Gastrocnemius medialis (tissue), 4 donors: Measurements from ENCODE around the gene DTD1. TPM values are rescaled to one million over a fixed set of nuclear protein-coding genes. Genes with fewer than 3 reads are reported as not detected.

ENCODE experiments used
- ATAC-seq, 2 donors: fragments of 150-250 bp; one replicate each; pipeline ENCODE4 v1.9.1; 2016
- DNase-seq, 2 donors: peaks; one replicate each; pipeline ENCODE4 v3.0.0-alpha.2; 2019
- H3K27ac ChIP-seq, 4 donors: fragments of 200-600 bp; sonication (generic); 1 replicate in 1 of 4; 2 replicates in 3 of 4; pipeline ENCODE4 v1.5.1; 2016 to 2018; ENCODE audit warnings: mild to moderate bottlenecking in 2 of 4, moderate library complexity in 1 of 4
- H3K27me3 ChIP-seq, 3 donors: fragments of 200-600 bp; sonication (generic) in 2 of 3; 1 replicate in 1 of 3; 2 replicates in 2 of 3; pipeline versions ENCODE4 v1.5.1 to v1.6.0; 2016 to 2019; ENCODE audit warnings: mild to moderate bottlenecking in 1 of 3, moderate library complexity in 1 of 3
- H3K36me3 ChIP-seq, 2 donors: fragments of 200-600 bp; sonication (generic) in 1 of 2; one replicate each; pipeline ENCODE4 v1.5.1; 2017 to 2018
- H3K4me1 ChIP-seq, 2 donors: fragments of 200-600 bp; sonication (generic) in 1 of 2; one replicate each; pipeline ENCODE4 v1.5.1; 2016 to 2017; ENCODE audit warnings: mild to moderate bottlenecking in 2 of 2
- H3K4me3 ChIP-seq, 4 donors: fragments of 200-600 bp; sonication (generic) in 3 of 4; 1 replicate in 1 of 4; 2 replicates in 3 of 4; pipeline ENCODE4 v1.5.1; 2016 to 2019; ENCODE audit warnings: mild to moderate bottlenecking in 2 of 4
- H3K9me3 ChIP-seq, 3 donors: fragments of 200-600 bp; sonication (generic) in 2 of 3; 1 replicate in 1 of 3; 2 replicates in 2 of 3; pipeline ENCODE4 v1.5.1; 2016 to 2019
- POLR2A ChIP-seq, 2 donors: fragments of 450-650 bp; IDR thresholded peaks; one replicate each; pipeline ENCODE4 v1.6.1; 2017; ENCODE audit warnings: antibody characterized with exemption in 2 of 2, mild to moderate bottlenecking in 2 of 2, moderate library complexity in 2 of 2
- in situ Hi-C, 4 donors: fragments of 200-750 bp; cut with MboI; loops; one replicate each; pipeline versions ENCODE4 v1.15.0 to v1.8.0; 2017; ENCODE audit warnings: low sequenced_read_pairs in 4 of 4
- intact Hi-C: fragments of 100-400 bp; cut with DNase I; formaldehyde crosslinking; loops from one replicate; pipeline ENCODE4 v1.15.1; 2023; ENCODE audit warnings: low total_unique reads
- total RNA-seq, 4 donors: library from RNA; depleted of rRNA; stranded (reverse); fragments of >200 nt; gene quantifications; one replicate each; pipeline versions ENCODE4 v1.1.0 to v1.2.3, GENCODE V29; 2016
- TF ChIP-seq, protein P1 (sequence below), 5 experiments: fragments of 450-650 bp in 3 of 5; fragments of 200-600 bp in 2 of 5; sonication (generic) in 2 of 5; IDR thresholded peaks in 4 of 5; conservative IDR thresholded peaks in 1 of 5; 1 replicate in 4 of 5; 2 replicates in 1 of 5; pipeline ENCODE4 v1.5.1; 2016 to 2019; ENCODE audit warnings: antibody characterized with exemption in 5 of 5, mild to moderate bottlenecking in 3 of 5, moderate library complexity in 3 of 5

The DTD1 gene
- total RNA-seq, 4 donors from 2014 or later, result 18.0 to 33.0 (median 26.5) TPM

GRCh38 chr20:18657575-18657974 lies 69.7 kb downstream of the DTD1 start:
- DNase-seq, result no peak
- intact Hi-C loops, result no loop called here
- in situ Hi-C loops, result no loop called here
- Histone ChIP-seq H3K27ac (no peak overlapping the region), H3K9me3 (no peaks in the 10 kb centered on the region), H3K4me3 (no peak overlapping the region), H3K36me3 (no peaks in the 10 kb centered on the region), H3K4me1 (no peaks in the 10 kb centered on the region), H3K27me3 (no peaks in the 10 kb centered on the region)
- ATAC-seq, result no peak
- TF ChIP-seq, protein P1, sequence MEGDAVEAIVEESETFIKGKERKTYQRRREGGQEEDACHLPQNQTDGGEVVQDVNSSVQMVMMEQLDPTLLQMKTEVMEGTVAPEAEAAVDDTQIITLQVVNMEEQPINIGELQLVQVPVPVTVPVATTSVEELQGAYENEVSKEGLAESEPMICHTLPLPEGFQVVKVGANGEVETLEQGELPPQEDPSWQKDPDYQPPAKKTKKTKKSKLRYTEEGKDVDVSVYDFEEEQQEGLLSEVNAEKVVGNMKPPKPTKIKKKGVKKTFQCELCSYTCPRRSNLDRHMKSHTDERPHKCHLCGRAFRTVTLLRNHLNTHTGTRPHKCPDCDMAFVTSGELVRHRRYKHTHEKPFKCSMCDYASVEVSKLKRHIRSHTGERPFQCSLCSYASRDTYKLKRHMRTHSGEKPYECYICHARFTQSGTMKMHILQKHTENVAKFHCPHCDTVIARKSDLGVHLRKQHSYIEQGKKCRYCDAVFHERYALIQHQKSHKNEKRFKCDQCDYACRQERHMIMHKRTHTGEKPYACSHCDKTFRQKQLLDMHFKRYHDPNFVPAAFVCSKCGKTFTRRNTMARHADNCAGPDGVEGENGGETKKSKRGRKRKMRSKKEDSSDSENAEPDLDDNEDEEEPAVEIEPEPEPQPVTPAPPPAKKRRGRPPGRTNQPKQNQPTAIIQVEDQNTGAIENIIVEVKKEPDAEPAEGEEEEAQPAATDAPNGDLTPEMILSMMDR (IDR thresholded peaks at IDR 0.05 in 4 of 5, conservative IDR thresholded peaks at IDR 0.05 in 1 of 5), result no peak
- no peak for TF ChIP-seq POLR2A (IDR thresholded peaks at IDR 0.05)

DNA sequence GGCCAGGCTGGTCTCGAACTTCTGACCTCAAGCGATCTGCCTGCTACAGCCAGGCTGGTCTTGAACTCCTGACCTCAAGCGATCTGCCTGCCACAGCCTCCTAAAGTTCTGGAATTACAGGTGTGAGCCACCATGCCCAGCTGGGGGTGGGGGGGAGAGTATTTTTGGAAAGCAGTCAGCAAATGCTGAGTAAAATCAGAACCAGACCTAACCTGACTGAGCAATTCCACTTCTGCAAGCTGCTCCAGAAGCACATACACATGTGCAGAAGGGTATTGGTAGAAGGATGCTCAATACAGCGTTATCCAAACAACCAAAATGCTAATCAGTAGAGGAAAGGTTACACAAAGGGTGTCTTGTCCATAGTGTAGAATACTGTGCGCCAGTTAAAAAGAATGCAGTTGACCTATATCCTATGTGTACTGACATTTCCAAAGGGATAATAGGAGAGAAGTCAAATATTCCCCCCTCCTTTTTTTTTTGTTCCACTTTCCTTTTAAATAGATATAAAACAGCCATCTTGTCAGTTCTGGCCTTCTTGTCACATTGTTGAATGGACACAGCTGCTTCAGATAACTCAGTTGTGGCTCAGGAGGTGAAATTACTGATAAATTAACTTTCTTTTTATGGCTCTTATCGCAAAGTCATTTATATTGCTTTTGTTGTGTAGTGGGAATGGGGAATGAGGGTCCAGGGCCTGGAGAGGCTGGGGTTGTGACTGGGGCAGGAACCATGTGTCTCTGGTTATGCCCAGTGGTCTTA lies 74.6 kb downstream of the DTD1 start:
- TF ChIP-seq, protein P1 (IDR thresholded peaks at IDR 0.05 in 4 of 5, conservative IDR thresholded peaks at IDR 0.05 in 1 of 5), result no peak
- TF ChIP-seq POLR2A (IDR thresholded peaks at IDR 0.05), result no peak
- Histone ChIP-seq H3K27me3 (no peaks in the 10 kb centered on the region), H3K36me3 (no peaks in the 10 kb centered on the region), H3K4me1 (no peaks in the 10 kb centered on the region), H3K27ac (no peak overlapping the region), H3K9me3 (no peaks in the 10 kb centered on the region), H3K4me3 (no peak overlapping the region)
- intact Hi-C loops (no loop called here), in situ Hi-C loops (no loop called here)
- DNase-seq (no peak), ATAC-seq (no peak)

DNA sequence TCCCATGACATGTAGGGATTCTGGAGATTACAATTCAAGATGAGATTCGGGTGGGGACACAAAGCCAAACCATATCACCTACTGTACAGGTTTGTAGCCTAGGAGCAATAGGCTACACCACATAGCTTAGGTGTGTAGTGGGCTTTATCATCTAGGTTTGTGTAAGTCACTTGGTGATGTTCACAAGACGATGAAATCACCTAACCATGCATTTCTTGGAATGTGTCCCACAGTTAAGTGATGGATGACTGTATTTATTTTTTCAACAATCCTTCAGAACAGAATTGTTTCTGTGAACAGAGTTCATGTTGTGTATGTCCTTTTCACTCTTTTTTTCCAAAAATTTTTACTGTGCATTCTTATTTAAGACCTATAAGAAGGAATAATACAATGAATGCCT lies 76.1 kb downstream of the DTD1 start:
- Histone ChIP-seq H3K4me1 (no peaks in the 10 kb centered on the region), H3K27ac (no peak overlapping the region), H3K36me3 (no peaks in the 10 kb centered on the region), H3K27me3 (no peaks in the 10 kb centered on the region), H3K9me3 (no peaks in the 10 kb centered on the region), H3K4me3 (no peak overlapping the region)
- in situ Hi-C loops (no loop called here), intact Hi-C loops (no loop called here)
- TF ChIP-seq, protein P1 (IDR thresholded peaks at IDR 0.05 in 4 of 5, conservative IDR thresholded peaks at IDR 0.05 in 1 of 5), result no peak
- TF ChIP-seq POLR2A (IDR thresholded peaks at IDR 0.05), result no peak
- ATAC-seq (no peak), DNase-seq (no peak)

DNA sequence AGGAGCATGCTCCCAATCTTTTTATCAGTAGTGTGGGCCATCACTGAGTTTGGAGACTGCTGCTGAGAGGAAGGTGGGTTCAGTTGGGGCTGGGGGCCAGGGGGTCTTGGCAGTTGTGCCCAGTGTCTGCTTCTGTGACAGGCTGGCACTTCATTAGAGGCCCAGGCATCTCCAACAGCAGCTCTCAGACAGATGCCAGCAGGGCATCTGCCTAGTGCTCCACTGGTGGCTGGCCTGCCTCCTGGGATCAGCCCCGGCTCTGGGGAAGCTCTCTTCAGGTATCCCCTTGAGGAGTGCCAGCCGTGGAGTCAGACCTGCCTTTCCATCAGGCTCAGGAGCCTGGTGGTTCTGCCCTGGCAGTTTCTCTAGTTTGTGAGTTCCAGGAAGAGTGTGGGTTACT lies 77.3 kb downstream of the DTD1 start:
- Histone ChIP-seq H3K4me3 (no peak overlapping the region), H3K36me3 (no peaks in the 10 kb centered on the region), H3K9me3 (no peaks in the 10 kb centered on the region), H3K27ac (no peak overlapping the region), H3K4me1 (no peaks in the 10 kb centered on the region), H3K27me3 (no peaks in the 10 kb centered on the region)
- intact Hi-C loops (no loop called here), in situ Hi-C loops (no loop called here)
- no peak for TF ChIP-seq POLR2A (IDR thresholded peaks at IDR 0.05)
- TF ChIP-seq, protein P1 (IDR thresholded peaks at IDR 0.05 in 4 of 5, conservative IDR thresholded peaks at IDR 0.05 in 1 of 5), result no peak
- DNase-seq (no peak), ATAC-seq (no peak)
